ENCODE measurements around the gene RASSF3. TPM values are rescaled to one million over a fixed set of nuclear protein-coding genes. Genes with fewer than 3 reads are reported as not detected.
A peak's percentile ranks its signal among the peaks of the same experiment; 100 is the strongest.
"Not testable (repeated sequence)": the region's sequence is repeated elsewhere in the genome, so short reads cannot be mapped to it uniquely, and the experiment has no call there.

Gene RASSF3
- total RNA-seq, 1 donor from 2014 or later, result 31.8 TPM

GRCh38 chr12:64574837-64575236 lies 35.5 kb upstream of the RASSF3 start:
- Histone ChIP-seq H3K27ac (ENCODE audit: low read depth, low read length) (no peak overlapping the region), H3K4me1 (ENCODE audit: control insufficient read depth in 3 of 3, insufficient read depth in 3 of 3, low read length in 3 of 3) (peaks cover 0 to 14% (median 7%) of the 10 kb centered on the region in 3 donors), H3K9ac (ENCODE audit: low read depth in 1 of 3, low read length in 3 of 3) (no peak overlapping the region), H3K9me3 (ENCODE audit: control insufficient read depth in 3 of 3, low read length in 3 of 3) (peaks cover 0 to 6% (median 2%) of the 10 kb centered on the region in 3 donors), H3K4me3 (ENCODE audit: low read length in 3 of 3) (no peak overlapping the region), H3K27me3 (ENCODE audit: control insufficient read depth in 3 of 3, insufficient read depth in 3 of 3, low read length in 3 of 3) (no peaks in the 10 kb centered on the region), H3K36me3 (ENCODE audit: control insufficient read depth in 3 of 3, insufficient read depth in 3 of 3, low read length in 3 of 3) (no peaks in the 10 kb centered on the region)

GRCh38 chr12:64577046-64577445 lies 33.2 kb upstream of the RASSF3 start:
- H3K9ac ChIP-seq (ENCODE audit: low read depth in 1 of 3, low read length in 3 of 3), result no peak overlapping the region
- no peaks in the 10 kb centered on the region for H3K27me3 ChIP-seq (ENCODE audit: control insufficient read depth in 3 of 3, insufficient read depth in 3 of 3, low read length in 3 of 3)
- H3K36me3 ChIP-seq (ENCODE audit: control insufficient read depth in 3 of 3, insufficient read depth in 3 of 3, low read length in 3 of 3), result no peaks in the 10 kb centered on the region
- peaks cover 0 to 6% (median 2%) of the 10 kb centered on the region in 3 donors for H3K9me3 ChIP-seq (ENCODE audit: control insufficient read depth in 3 of 3, low read length in 3 of 3)
- no peak overlapping the region for H3K27ac ChIP-seq (ENCODE audit: low read depth, low read length)
- H3K4me3 ChIP-seq (ENCODE audit: low read length in 3 of 3), result no peak overlapping the region
- peaks cover 0 to 9% (median 0%) of the 10 kb centered on the region in 3 donors for H3K4me1 ChIP-seq (ENCODE audit: control insufficient read depth in 3 of 3, insufficient read depth in 3 of 3, low read length in 3 of 3)

GRCh38 chr12:64578566-64578965 lies 31.7 kb upstream of the RASSF3 start:
- Histone ChIP-seq H3K9ac (ENCODE audit: low read depth in 1 of 3, low read length in 3 of 3) (no peak overlapping the region), H3K4me1 (ENCODE audit: control insufficient read depth in 3 of 3, insufficient read depth in 3 of 3, low read length in 3 of 3) (peaks cover 0 to 13% (median 5%) of the 10 kb centered on the region in 3 donors), H3K9me3 (ENCODE audit: control insufficient read depth in 3 of 3, low read length in 3 of 3) (peaks cover 0 to 6% (median 2%) of the 10 kb centered on the region in 3 donors), H3K4me3 (ENCODE audit: low read length in 3 of 3) (no peak overlapping the region), H3K36me3 (ENCODE audit: control insufficient read depth in 3 of 3, insufficient read depth in 3 of 3, low read length in 3 of 3) (no peaks in the 10 kb centered on the region), H3K27ac (ENCODE audit: low read depth, low read length) (no peak overlapping the region), H3K27me3 (ENCODE audit: control insufficient read depth in 3 of 3, insufficient read depth in 3 of 3, low read length in 3 of 3) (no peaks in the 10 kb centered on the region)

- Histone ChIP-seq H3K27me3 (ENCODE audit: control insufficient read depth in 3 of 3, insufficient read depth in 3 of 3, low read length in 3 of 3) (no peaks in the 10 kb centered on the region), H3K27ac (ENCODE audit: low read depth, low read length) (no peak overlapping the region), H3K4me3 (ENCODE audit: low read length in 3 of 3) (no peak overlapping the region), H3K36me3 (ENCODE audit: control insufficient read depth in 3 of 3, insufficient read depth in 3 of 3, low read length in 3 of 3) (no peaks in the 10 kb centered on the region), H3K4me1 (ENCODE audit: control insufficient read depth in 3 of 3, insufficient read depth in 3 of 3, low read length in 3 of 3) (peaks cover 0 to 13% (median 5%) of the 10 kb centered on the region in 3 donors), H3K9ac (ENCODE audit: low read depth in 1 of 3, low read length in 3 of 3) (no peak overlapping the region), H3K9me3 (ENCODE audit: control insufficient read depth in 3 of 3, low read length in 3 of 3) (no peaks in the 10 kb centered on the region)
Observed at GRCh38 chr12:64580681-64581080, 29.6 kb upstream of the RASSF3 start.

DNA sequence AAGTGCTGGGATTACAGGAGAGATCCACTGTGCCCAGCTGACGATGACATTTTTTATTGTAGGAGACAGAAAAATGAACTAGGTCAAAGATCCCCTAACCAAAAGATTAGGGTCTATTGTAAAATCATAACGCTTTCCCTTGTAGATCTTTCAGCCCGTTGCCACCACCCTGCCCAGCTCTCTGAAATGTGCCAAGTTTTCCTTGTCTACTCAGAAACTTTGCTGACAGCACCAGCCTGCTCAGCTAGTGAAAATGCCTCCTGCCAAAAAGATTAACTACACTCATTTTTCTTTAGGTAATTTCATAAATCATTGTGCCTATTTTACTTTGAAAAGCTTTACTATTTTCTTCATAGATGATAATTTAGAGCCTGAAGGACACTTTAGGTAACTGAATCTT lies 28.2 kb upstream of the RASSF3 start:
- H3K4me3 ChIP-seq (ENCODE audit: low read length in 3 of 3), result no peak overlapping the region
- H3K27me3 ChIP-seq (ENCODE audit: control insufficient read depth in 3 of 3, insufficient read depth in 3 of 3, low read length in 3 of 3), result no peaks in the 10 kb centered on the region
- H3K9me3 ChIP-seq (ENCODE audit: control insufficient read depth in 3 of 3, low read length in 3 of 3), result no peaks in the 10 kb centered on the region
- H3K4me1 ChIP-seq (ENCODE audit: control insufficient read depth in 3 of 3, insufficient read depth in 3 of 3, low read length in 3 of 3), result peaks cover 0 to 9% (median 5%) of the 10 kb centered on the region in 3 donors
- H3K36me3 ChIP-seq (ENCODE audit: control insufficient read depth in 3 of 3, insufficient read depth in 3 of 3, low read length in 3 of 3), result no peaks in the 10 kb centered on the region
- H3K9ac ChIP-seq (ENCODE audit: low read depth in 1 of 3, low read length in 3 of 3), result no peak overlapping the region
- no peak overlapping the region for H3K27ac ChIP-seq (ENCODE audit: low read depth, low read length)

GRCh38 chr12:64582862-64583261 lies 27.4 kb upstream of the RASSF3 start:
- peak overlapping the region; percentile 6 for H3K27ac ChIP-seq (ENCODE audit: low read depth, low read length)
- H3K9me3 ChIP-seq (ENCODE audit: control insufficient read depth in 3 of 3, low read length in 3 of 3), result no peaks in the 10 kb centered on the region
- no peak overlapping the region for H3K9ac ChIP-seq (ENCODE audit: low read depth in 1 of 3, low read length in 3 of 3)
- no peaks in the 10 kb centered on the region for H3K36me3 ChIP-seq (ENCODE audit: control insufficient read depth in 3 of 3, insufficient read depth in 3 of 3, low read length in 3 of 3)
- no peak overlapping the region for H3K4me3 ChIP-seq (ENCODE audit: low read length in 3 of 3)
- no peaks in the 10 kb centered on the region for H3K27me3 ChIP-seq (ENCODE audit: control insufficient read depth in 3 of 3, insufficient read depth in 3 of 3, low read length in 3 of 3)
- peaks cover 0 to 5% (median 4%) of the 10 kb centered on the region in 3 donors for H3K4me1 ChIP-seq (ENCODE audit: control insufficient read depth in 3 of 3, insufficient read depth in 3 of 3, low read length in 3 of 3)

DNA sequence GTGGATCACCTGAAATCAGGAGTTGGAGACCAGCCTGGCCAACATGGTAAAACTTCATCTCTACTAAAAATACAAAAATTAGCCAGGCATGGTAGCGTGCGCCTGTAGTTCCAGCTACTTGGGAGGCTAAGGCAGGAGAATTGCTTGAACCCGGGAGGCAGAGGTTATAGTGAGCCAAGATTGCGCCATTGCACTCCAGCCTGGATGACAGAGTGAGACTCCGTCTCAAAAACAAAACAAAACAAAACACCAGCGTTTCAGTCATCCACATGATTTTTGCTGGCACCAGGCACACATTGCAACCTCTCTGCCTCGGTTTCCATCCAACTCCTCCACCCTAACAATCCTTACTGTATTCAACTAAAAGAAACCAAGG lies 26.9 kb upstream of the RASSF3 start:
- H3K9ac ChIP-seq (ENCODE audit: low read depth in 1 of 3, low read length in 3 of 3); H3K36me3 ChIP-seq (ENCODE audit: control insufficient read depth in 3 of 3, insufficient read depth in 3 of 3, low read length in 3 of 3); H3K4me1 ChIP-seq (ENCODE audit: control insufficient read depth in 3 of 3, insufficient read depth in 3 of 3, low read length in 3 of 3); H3K9me3 ChIP-seq (ENCODE audit: control insufficient read depth in 3 of 3, low read length in 3 of 3); H3K27me3 ChIP-seq (ENCODE audit: control insufficient read depth in 3 of 3, insufficient read depth in 3 of 3, low read length in 3 of 3); H3K4me3 ChIP-seq (ENCODE audit: low read length in 3 of 3): not testable (repeated sequence)
- peak overlapping the region; percentile 6 for H3K27ac ChIP-seq (ENCODE audit: low read depth, low read length)

GRCh38 chr12:64583771-64584421 lies 26.4 kb upstream of the RASSF3 start:
- Histone ChIP-seq H3K36me3 (ENCODE audit: control insufficient read depth in 3 of 3, insufficient read depth in 3 of 3, low read length in 3 of 3) (no peaks in the 10 kb centered on the region), H3K27me3 (ENCODE audit: control insufficient read depth in 3 of 3, insufficient read depth in 3 of 3, low read length in 3 of 3) (no peaks in the 10 kb centered on the region), H3K9ac (ENCODE audit: low read depth in 1 of 3, low read length in 3 of 3) (no peak overlapping the region), H3K4me3 (ENCODE audit: low read length in 3 of 3) (no peak overlapping the region), H3K27ac (ENCODE audit: low read depth, low read length) (peak overlapping the region; percentile 6), H3K4me1 (ENCODE audit: control insufficient read depth in 3 of 3, insufficient read depth in 3 of 3, low read length in 3 of 3) (peaks cover 0 to 5% (median 4%) of the 10 kb centered on the region in 3 donors), H3K9me3 (ENCODE audit: control insufficient read depth in 3 of 3, low read length in 3 of 3) (no peaks in the 10 kb centered on the region)

- H3K36me3 ChIP-seq (ENCODE audit: control insufficient read depth in 3 of 3, insufficient read depth in 3 of 3, low read length in 3 of 3), result no peaks in the 10 kb centered on the region
- peaks cover 0 to 5% (median 4%) of the 10 kb centered on the region in 3 donors for H3K4me1 ChIP-seq (ENCODE audit: control insufficient read depth in 3 of 3, insufficient read depth in 3 of 3, low read length in 3 of 3)
- no peaks in the 10 kb centered on the region for H3K9me3 ChIP-seq (ENCODE audit: control insufficient read depth in 3 of 3, low read length in 3 of 3)
- H3K27me3 ChIP-seq (ENCODE audit: control insufficient read depth in 3 of 3, insufficient read depth in 3 of 3, low read length in 3 of 3), result no peaks in the 10 kb centered on the region
- H3K4me3 ChIP-seq (ENCODE audit: low read length in 3 of 3), result no peak overlapping the region
- no peak overlapping the region for H3K9ac ChIP-seq (ENCODE audit: low read depth in 1 of 3, low read length in 3 of 3)
- H3K27ac ChIP-seq (ENCODE audit: low read depth, low read length), result no peak overlapping the region
Observed at GRCh38 chr12:64585104-64585503, 25.2 kb upstream of the RASSF3 start.

DNA sequence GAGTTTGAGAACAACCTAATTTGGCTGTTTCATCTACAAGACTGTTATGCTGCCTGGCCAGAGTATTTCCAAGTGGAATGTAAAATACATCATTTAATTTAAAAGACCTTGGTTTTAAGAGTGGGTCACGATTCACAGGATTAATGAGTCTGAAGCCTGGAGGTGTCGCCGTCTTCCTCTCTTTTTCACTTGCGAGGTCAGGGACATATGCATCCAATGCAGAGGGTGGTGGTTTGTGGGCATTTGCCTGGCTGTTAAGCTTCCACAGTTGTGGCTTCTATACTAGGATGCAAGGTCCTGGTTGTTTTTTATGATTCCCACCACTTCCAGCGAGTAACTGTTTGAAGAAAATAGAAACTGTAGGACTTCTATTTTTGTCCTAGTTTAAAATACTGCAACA lies 22.8 kb upstream of the RASSF3 start:
- Histone ChIP-seq H3K4me1 (ENCODE audit: control insufficient read depth in 3 of 3, insufficient read depth in 3 of 3, low read length in 3 of 3) (peaks cover 0 to 5% (median 4%) of the 10 kb centered on the region in 3 donors), H3K27ac (ENCODE audit: low read depth, low read length) (no peak overlapping the region)

More for the DNA sequence above, 22.8 kb upstream of the RASSF3 start:
- Histone ChIP-seq H3K4me3 (ENCODE audit: low read length in 3 of 3) (no peak overlapping the region), H3K36me3 (ENCODE audit: control insufficient read depth in 3 of 3, insufficient read depth in 3 of 3, low read length in 3 of 3) (no peaks in the 10 kb centered on the region), H3K9ac (ENCODE audit: low read depth in 1 of 3, low read length in 3 of 3) (no peak overlapping the region), H3K9me3 (ENCODE audit: control insufficient read depth in 3 of 3, low read length in 3 of 3) (no peaks in the 10 kb centered on the region), H3K27me3 (ENCODE audit: control insufficient read depth in 3 of 3, insufficient read depth in 3 of 3, low read length in 3 of 3) (no peaks in the 10 kb centered on the region)
